ENCODE results near the gene QSER1.

DNA sequence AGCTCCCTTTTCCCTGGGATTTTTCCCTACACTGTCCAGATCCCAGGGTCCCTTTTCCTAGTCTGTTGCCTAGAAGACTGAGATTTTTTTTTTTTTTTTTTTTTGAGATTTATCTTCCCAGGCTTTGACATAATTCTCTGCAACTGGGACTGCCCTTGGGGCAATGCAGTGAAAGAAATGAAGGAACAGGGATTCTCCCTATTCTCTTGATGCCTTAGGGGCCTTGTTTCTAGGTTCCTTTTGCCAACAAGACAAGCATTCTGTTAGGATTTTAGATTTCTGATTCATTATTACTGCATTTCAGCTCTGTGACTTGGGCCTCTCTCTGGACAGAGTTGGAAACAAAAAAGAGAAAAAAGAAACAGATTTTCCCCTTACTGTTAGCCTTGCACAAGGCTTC, 47.3 kb downstream of the QSER1 start:
- TF ChIP-seq GATA3 (IDR thresholded peaks at IDR 0.05; ENCODE audit: low read depth, low read length) (no peak), GATA2 (IDR thresholded peaks at IDR 0.05; ENCODE audit: low read depth, low read length) (no peak)
